NCI-H1092 (cell line): ENCODE data around the gene RETN.

Experiments
- DNase-seq: peaks from one replicate; lab custom pipeline; 2025; lab: John Stamatoyannopoulos, UW

Gene RETN

DNA sequence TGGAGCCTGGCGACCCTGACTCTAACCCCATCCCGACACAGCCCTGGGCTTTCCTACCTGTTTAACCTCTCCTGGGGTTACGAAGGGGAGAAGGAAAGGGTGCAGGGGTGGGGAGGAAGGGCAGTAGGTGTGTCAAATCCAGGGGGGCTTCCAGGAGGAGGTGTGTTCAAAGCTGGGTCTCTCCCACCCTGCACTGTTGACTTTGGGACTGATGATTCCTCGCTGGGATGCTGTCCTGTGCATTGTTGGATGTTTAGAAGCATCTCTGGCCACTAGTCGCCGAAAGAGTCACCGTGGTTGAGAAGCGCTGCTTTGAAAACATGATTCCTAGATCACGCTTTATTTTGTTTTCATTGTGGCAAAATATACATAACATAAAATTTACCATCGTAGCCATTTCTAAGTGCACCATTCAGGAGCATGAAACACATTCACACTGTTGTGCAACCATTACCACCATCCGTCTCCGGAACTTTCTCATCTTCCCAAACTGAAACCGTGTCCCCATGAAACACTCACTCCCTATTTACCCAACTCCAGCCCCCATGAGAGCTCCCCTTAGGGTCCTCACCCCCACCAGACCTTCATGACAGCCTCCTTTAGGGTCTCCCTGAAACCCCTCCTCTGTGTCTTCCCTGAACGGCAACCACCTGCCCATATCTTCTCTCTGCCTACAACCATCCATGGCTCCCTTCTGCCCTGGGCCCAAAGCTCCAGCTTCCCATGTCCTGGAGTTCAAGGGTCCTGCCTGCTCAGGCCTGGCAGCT is 37.5 kb downstream of the RETN start:
- DNase-seq = no peak

DNA sequence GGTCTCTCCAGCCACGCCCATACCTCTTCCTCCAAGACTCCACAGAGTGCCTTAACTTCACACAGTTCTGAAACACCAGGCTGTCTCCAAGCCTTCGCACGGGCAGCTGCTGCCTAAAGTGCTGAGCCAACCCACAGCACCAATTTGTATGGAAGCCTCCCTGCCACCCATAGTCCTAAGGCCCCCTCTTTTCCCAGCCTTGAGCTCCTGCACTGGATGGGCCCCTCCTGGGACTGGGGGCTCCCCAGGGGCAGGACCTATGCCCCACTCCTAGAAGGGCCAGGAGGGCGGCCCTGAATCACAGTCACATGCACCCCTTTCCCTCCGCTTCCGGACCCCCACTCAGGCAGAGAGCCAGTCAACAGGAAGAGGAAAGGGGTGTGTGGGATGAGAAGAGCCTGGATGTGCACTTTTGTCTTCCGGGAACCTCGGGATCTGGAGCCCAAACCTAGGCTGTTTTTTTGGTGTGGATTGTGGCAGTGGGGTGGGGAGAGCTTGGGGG is 38.2 kb downstream of the RETN start:
- no peak for DNase-seq

DNA sequence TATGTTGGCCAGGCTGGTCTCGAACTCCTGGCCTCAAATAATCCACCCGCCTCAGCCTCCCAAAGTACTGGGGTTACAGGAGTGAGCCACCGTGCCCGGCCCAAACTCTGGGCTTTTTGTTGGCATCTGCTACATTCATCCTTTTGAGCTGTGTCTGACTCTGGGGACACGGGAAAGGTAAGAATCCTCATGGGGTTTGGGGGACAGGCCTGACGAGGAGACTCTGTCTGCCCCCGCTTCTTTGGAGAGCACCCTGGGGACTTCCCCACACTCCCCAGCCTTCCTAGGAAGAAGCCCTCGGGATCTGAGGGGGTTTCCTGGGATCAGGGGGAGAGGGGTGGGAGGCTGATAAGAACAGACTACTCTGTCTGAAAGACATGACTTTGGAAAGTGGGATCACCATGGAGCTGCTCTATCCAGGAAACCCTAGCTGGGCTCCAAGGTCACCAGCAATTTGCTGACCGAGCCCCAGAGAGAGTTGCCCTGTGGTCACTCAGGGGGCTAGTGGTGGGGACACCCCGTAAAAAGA is 41.1 kb downstream of the RETN start:
- DNase-seq = no peak

DNA sequence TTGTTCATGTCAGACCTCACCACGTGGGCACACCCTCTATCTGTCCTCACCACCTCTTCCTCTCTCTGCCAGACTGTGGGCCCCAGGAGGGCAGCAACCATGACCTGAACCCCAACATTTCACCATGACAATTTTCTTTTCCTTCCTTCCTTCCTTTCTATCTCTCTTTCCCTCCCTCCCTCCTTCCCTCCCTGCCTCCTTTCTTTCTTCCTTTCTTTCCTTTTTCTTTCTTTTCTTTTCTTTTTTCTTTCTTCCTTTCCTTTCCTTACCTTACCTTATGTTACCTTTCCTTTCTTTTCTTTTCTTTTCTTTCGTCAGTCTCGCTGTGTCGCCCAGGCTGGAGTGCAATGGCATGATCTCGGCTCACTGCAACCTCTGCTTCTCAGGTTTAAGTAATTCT is 41.8 kb downstream of the RETN start:
- DNase-seq = no peak

DNA sequence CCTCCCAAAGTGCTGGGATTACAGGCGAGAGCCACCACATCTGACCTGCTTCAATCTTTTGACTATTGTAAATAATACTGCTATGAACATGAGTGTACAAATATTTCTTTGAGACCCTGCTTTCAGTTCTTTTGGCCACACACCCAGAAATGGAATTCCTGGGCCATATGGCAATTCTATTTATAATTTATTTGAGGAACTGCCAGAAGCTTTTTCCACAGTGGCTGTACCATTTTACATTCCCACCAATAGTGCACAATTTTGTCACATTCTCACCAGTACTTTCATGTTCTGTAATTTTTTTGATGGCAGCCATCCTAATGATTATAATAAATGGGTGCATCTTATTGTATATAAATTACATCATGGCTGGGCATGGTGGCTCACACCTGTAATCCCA is 46.8 kb downstream of the RETN start:
- DNase-seq = no peak

DNA sequence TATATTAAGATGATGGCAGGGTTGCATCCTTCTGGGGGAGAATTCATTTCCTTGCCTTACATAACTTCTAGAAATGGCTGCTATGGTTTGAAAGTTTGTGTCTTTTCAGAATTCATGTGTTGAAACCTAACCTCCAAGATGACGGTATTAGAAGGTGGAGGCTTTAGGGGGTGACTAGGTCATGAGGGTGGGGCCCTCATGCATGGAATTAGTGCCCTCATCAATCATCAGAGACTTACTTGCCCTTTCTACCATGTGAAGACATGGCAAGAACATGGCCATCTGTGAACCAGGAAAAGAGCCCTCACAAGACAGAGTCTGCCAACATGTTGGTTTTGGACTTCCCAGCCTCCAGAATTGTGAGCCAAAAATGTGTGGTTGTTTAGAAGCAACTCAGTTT is 47.9 kb downstream of the RETN start:
- no peak for DNase-seq

DNA sequence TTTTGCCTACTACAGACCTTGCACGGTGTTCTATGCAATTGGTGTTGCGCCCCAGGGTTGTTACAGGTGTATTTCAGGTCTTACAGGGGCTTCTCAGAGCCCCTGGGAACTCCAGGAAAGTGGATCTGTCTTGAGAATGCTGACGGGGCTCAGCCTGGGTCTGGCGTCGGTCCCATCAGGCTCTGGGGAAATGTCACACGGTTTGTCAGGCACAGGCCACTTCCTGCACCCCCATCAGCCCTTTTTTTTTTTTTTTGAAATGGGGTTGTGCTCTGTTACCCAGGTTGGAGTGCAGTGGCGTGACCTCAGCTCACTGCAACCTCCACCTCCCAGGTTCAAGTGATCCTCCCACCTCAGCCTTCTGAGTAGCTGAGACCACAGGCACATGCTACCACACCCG is 49.8 kb downstream of the RETN start:
- DNase-seq = no peak
